H1 (cell line): ENCODE data around the gene ARHGAP35. TPM values are rescaled to one million over a fixed set of nuclear protein-coding genes. Genes with fewer than 3 reads are reported as not detected.

Experiments used
- CTBP2 ChIP-seq: IDR thresholded peaks from 2 replicates; pipeline ENCODE4 v1.7.0; 2011; ENCODE audit warnings: borderline replicate concordance, mild to moderate bottlenecking, moderate library complexity, mixed read lengths, low read length; ENCODE audit not compliant: insufficient read depth, insufficient read length
- GTF2F1 ChIP-seq: IDR thresholded peaks from 2 replicates; pipeline ENCODE4 v1.6.1; 2012; ENCODE audit warnings: low read depth, low read length, improper control_type of control experiment, borderline replicate concordance
- NANOG ChIP-seq: IDR thresholded peaks from 2 replicates; pipeline ENCODE4 v1.6.1; 2011; ENCODE audit warnings: low read length, low read depth, mild to moderate bottlenecking, inconsistent platforms; ENCODE audit not compliant: insufficient read depth, poor library complexity, severe bottlenecking
- SAP30 ChIP-seq: fragments of 300-600 bp; sonication (generic); IDR thresholded peaks from 2 replicates; pipeline ENCODE4 v1.7.1; 2012; ENCODE audit warnings: low read length, moderate library complexity, mild to moderate bottlenecking, inconsistent platforms; ENCODE audit not compliant: insufficient read depth, insufficient replicate concordance
- polyA plus RNA-seq, 7 experiments: library from polyadenylated mRNA; depleted of rRNA in 3 of 7; stranded (reverse) in 5 of 7; unstranded in 2 of 7; fragments of >200 nt in 5 of 7; fragments of 200-250 nt in 2 of 7; gene quantifications; 1 replicate in 5 of 7; 2 replicates in 1 of 7; 4 replicates in 1 of 7; pipeline versions ENCODE4 v1.2.1 to v1.2.3, GENCODE V29; 2011 to 2013; ENCODE audit warnings: missing spikeins in 2 of 7, mixed read lengths in 2 of 7
- total RNA-seq: library from RNA; stranded (reverse); fragmentation: NEBNext Ultra II Directional; extraction: Animal tissue kit (Norgen Biotek cat#: 25700); gene quantifications from 2 replicates; pipeline ENCODE4 v1.2.1, GENCODE V29; 2021
- TF ChIP-seq, protein P1 (sequence below), 3 experiments: IDR thresholded peaks; 1 replicate in 2 of 3; 2 replicates in 1 of 3; pipeline versions ENCODE4 v1.5.1 to v1.6.1; 2011; ENCODE audit warnings: low read length in 3 of 3, mild to moderate bottlenecking in 3 of 3, inconsistent platforms in 2 of 3, low read depth in 1 of 3, moderate library complexity in 1 of 3; ENCODE audit not compliant: insufficient read depth in 1 of 3; ENCODE audit errors: control extremely low read depth in 1 of 3

ARHGAP35 gene
- total and polyA plus RNA-seq, 2 of the 8 experiments (the other 6 are each of a cell fraction or from before 2014, with no cell fraction given): 29.7 to 64.5 TPM

DNA sequence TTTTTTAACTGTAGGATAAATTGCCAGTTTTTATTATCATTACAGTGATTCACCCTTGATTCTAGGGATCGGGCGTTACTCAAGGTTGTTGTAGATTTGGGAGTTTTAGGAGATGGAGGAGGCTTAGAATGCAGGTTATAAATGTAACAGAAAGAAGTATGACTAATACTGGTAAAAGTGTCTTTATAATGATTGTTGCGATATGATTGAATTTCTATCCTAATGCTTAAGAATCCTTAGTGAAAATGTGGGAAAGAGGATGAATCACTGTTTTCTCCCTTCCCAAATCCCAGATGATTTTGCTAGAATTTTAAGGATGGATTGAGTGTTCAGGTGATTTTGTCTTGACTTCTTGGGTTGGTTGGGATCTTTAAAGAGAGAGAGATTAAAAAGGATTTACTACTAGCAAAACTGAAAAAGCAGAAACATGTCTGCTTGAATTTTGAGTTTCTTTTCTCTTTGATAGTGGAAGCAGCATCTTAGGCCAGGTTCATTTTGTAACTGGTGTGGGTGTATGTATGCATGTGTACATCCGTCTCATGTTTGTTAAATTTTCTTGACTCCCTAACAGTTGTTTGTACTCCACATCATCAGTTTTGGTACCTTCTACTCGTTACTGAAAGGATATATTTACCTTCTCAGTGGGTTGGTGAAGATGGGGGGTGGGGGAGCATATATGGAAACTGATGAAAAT, 25.9 kb downstream of the ARHGAP35 start (continued):
- TF ChIP-seq, protein P1, sequence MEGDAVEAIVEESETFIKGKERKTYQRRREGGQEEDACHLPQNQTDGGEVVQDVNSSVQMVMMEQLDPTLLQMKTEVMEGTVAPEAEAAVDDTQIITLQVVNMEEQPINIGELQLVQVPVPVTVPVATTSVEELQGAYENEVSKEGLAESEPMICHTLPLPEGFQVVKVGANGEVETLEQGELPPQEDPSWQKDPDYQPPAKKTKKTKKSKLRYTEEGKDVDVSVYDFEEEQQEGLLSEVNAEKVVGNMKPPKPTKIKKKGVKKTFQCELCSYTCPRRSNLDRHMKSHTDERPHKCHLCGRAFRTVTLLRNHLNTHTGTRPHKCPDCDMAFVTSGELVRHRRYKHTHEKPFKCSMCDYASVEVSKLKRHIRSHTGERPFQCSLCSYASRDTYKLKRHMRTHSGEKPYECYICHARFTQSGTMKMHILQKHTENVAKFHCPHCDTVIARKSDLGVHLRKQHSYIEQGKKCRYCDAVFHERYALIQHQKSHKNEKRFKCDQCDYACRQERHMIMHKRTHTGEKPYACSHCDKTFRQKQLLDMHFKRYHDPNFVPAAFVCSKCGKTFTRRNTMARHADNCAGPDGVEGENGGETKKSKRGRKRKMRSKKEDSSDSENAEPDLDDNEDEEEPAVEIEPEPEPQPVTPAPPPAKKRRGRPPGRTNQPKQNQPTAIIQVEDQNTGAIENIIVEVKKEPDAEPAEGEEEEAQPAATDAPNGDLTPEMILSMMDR (IDR thresholded peaks at IDR 0.05; ENCODE audit: control extremely low read depth in 1 of 3, insufficient read depth in 1 of 3, low read depth in 1 of 3, low read length in 3 of 3): no peak
- TF ChIP-seq SAP30 (no peak), NANOG (no peak), CTBP2 (no peak), GTF2F1 (no peak)
- TF ChIP-seq, all 59 proteins: peak for 0
